HepG2 (cell line): ENCODE results near the gene CACNA1I. TPM values are rescaled to one million over a fixed set of nuclear protein-coding genes. Genes with fewer than 3 reads are reported as not detected.

ENCODE experiments used
- ATAC-seq: fragments of 200-7000 bp; cut with Tn5 transposase; 3 replicates; pipeline ENCODE4 v1.9.1; 2020; ENCODE audit warnings: mild to moderate bottlenecking, moderate library complexity
- BruUV-seq: library from RNA; stranded (reverse); fragments of 400-500 nt; replicated peaks from 2 replicates; lab custom pipeline; 2021; lab: Mats Ljungman, UMichigan
- CTCF ChIA-PET: fragments of 300-600 bp; formaldehyde crosslinking; extraction: SDS; loops from one replicate; lab custom pipeline; 2021; ENCODE audit warnings: low total read pairs, inconsistent platforms, low intra/inter-chr PET ratio; lab: Yijun Ruan, JAX
- POLR2A ChIA-PET: fragments of 350-600 bp; sonication (Branson Sonifier 250); formaldehyde crosslinking; loops from one replicate; lab custom pipeline; 2020; ENCODE audit warnings: antibody characterized with exemption, inconsistent platforms; lab: Yijun Ruan, JAX
- DNase-seq: peaks from one replicate; pipeline ENCODE4 v3.0.0-alpha.2; 2015; ENCODE audit warnings: low spot score
- FAIRE-seq: peaks from 3 replicates; lab custom pipeline; 2011; peaks lifted over from hg19 to GRCh38; lab: Jason Lieb, UNC
- H2AFZ ChIP-seq: one replicate; pipeline ENCODE4 v1.6.1; 2011; ENCODE audit warnings: low read length, inconsistent platforms
- H3K27ac ChIP-seq: fragments of 300-600 bp; 3 replicates; pipeline ENCODE4 v1.8.0; 2011; ENCODE audit warnings: mixed run types, mild to moderate bottlenecking, mixed read lengths, low read length, inconsistent platforms; ENCODE audit not compliant: insufficient read depth; ENCODE audit errors: extremely low read length
- H3K27me3 ChIP-seq, 2 experiments: fragments of 200-600 bp in 1 of 2; 2 replicates in 1 of 2; 3 replicates in 1 of 2; pipeline versions ENCODE4 v1.6.0 to v1.8.0; 2011; ENCODE audit warnings: low read length in 2 of 2, mild to moderate bottlenecking in 2 of 2, moderate library complexity in 2 of 2, inconsistent platforms in 1 of 2; ENCODE audit not compliant: insufficient read depth in 2 of 2, control insufficient read depth in 1 of 2
- H3K36me3 ChIP-seq, 2 experiments: fragments of 200-600 bp in 1 of 2; replicated peaks in 1 of 2; 2 replicates in 1 of 2; 3 replicates in 1 of 2; pipeline versions ENCODE4 v1.5.1 to v1.8.0; 2011; ENCODE audit warnings: low read length in 2 of 2, inconsistent platforms in 1 of 2; ENCODE audit not compliant: insufficient read depth in 2 of 2, control insufficient read depth in 1 of 2
- H3K4me1 ChIP-seq: 2 replicates; pipeline ENCODE4 v1.5.1; 2012; ENCODE audit warnings: low read length, inconsistent platforms; ENCODE audit not compliant: insufficient read depth
- H3K4me2 ChIP-seq: 2 replicates; pipeline ENCODE4 v1.6.0; 2011; ENCODE audit warnings: low read depth, low read length, inconsistent platforms
- H3K4me3 ChIP-seq, 3 experiments: fragments of 200-600 bp in 1 of 3; sonication (generic), shearing (Covaris generic) in 1 of 3; replicated peaks in 1 of 3; 2 replicates each; pipeline ENCODE4 v1.5.1; 2011 to 2016; ENCODE audit warnings: low read length in 3 of 3, inconsistent platforms in 2 of 3, low read depth in 2 of 3, mild to moderate bottlenecking in 2 of 3, control low read depth in 1 of 3, mixed read lengths in 1 of 3; ENCODE audit not compliant: insufficient read depth in 1 of 3
- H3K79me2 ChIP-seq: one replicate; pipeline ENCODE4 v1.6.1; 2011; ENCODE audit warnings: low read length, inconsistent platforms; ENCODE audit not compliant: insufficient read depth
- H3K9ac ChIP-seq: 2 replicates; pipeline ENCODE4 v1.6.0; 2011; ENCODE audit warnings: mild to moderate bottlenecking, low read depth, low read length, inconsistent platforms; ENCODE audit not compliant: insufficient read depth
- H3K9me3 ChIP-seq: 2 replicates; pipeline ENCODE4 v1.5.1; 2012; ENCODE audit warnings: mild to moderate bottlenecking, low read length
- H4K20me1 ChIP-seq: 2 replicates; pipeline ENCODE4 v1.6.0; 2011; ENCODE audit warnings: inconsistent platforms, mild to moderate bottlenecking, low read length, moderate library complexity; ENCODE audit not compliant: insufficient read depth
- HCFC1 ChIP-seq: fragments of 150-350 bp; IDR thresholded peaks from 2 replicates; pipeline ENCODE4 v1.6.1; 2014; ENCODE audit warnings: low read depth, low read length
- MEIS1 ChIP-seq: sonication (generic); formaldehyde crosslinking; IDR thresholded peaks from 2 replicates; pipeline ENCODE4 v1.9.0; 2021; ENCODE audit warnings: mild to moderate bottlenecking, missing genetic modification reagents, moderate library complexity, borderline replicate concordance
- NFKB2 ChIP-seq: sonication (generic); formaldehyde crosslinking; IDR thresholded peaks from 2 replicates; pipeline ENCODE4 v1.4.0; 2020; ENCODE audit warnings: missing genetic modification reagents, borderline replicate concordance
- ZFP90 ChIP-seq: sonication (generic); formaldehyde crosslinking; IDR thresholded peaks from 2 replicates; pipeline ENCODE4 v1.8.0; 2022; ENCODE audit warnings: missing genetic modification reagents, mild to moderate bottlenecking, inconsistent platforms, borderline replicate concordance
- ZNF274 ChIP-seq: sonication (generic); formaldehyde crosslinking; IDR thresholded peaks from 2 replicates; pipeline ENCODE4 v1.5.1; 2020; ENCODE audit warnings: mild to moderate bottlenecking, missing genetic modification reagents
- ZNF33A ChIP-seq: sonication (generic); formaldehyde crosslinking; IDR thresholded peaks from 2 replicates; pipeline ENCODE4 v1.5.1; 2020; ENCODE audit warnings: missing genetic modification reagents, mild to moderate bottlenecking, moderate library complexity, borderline replicate concordance
- ZNF33B ChIP-seq: sonication (generic); formaldehyde crosslinking; IDR thresholded peaks from 2 replicates; pipeline ENCODE4 v1.5.1; 2020; ENCODE audit warnings: mild to moderate bottlenecking, missing genetic modification reagents
- ZNF605 ChIP-seq: sonication (generic); formaldehyde crosslinking; IDR thresholded peaks from 2 replicates; pipeline ENCODE4 v1.8.0; 2022; ENCODE audit warnings: mild to moderate bottlenecking, missing genetic modification reagents
- ZNF780A ChIP-seq: sonication (generic); formaldehyde crosslinking; IDR thresholded peaks from 2 replicates; pipeline ENCODE4 v1.8.0; 2022; ENCODE audit warnings: mild to moderate bottlenecking, missing genetic modification reagents, moderate library complexity
- WGBS: methylation state at CpG from one replicate; pipeline ENCODE4 v1.1.6; 2017; ENCODE audit warnings: low lambda C conversion rate; 5-methylcytosine and 5-hydroxymethylcytosine counted together
- in situ Hi-C: cut with HindIII; loops from 2 replicates; pipeline ENCODE4 v1.10.0; 2017; ENCODE audit warnings: low pct_unique_long_range_greater_than_20kb; ENCODE audit not compliant: extremely low pct_ligation_motif_present
- intact Hi-C: fragments of 100-400 bp; cut with micrococcal nuclease; formaldehyde crosslinking; loops from one replicate; pipeline ENCODE4 v1.10.0; 2022; ENCODE audit not compliant: unreplicated experiment
- polyA plus RNA-seq, 8 experiments: library from polyadenylated mRNA; depleted of rRNA in 3 of 8; stranded (reverse) in 7 of 8; unstranded in 1 of 8; fragments of >200 nt; fragmentation: Illumina TruSeq in 4 of 8; extraction: Trizol in 4 of 8; gene quantifications; 2 replicates each; pipeline versions ENCODE4 v1.2.1 to v1.2.3, GENCODE V29; 2011 to 2016; ENCODE audit warnings: low read depth in 4 of 8, missing spikeins in 1 of 8, mixed read lengths in 1 of 8; ENCODE audit not compliant: insufficient read depth in 1 of 8
- total RNA-seq, 5 experiments: library from RNA; depleted of rRNA; stranded (reverse); fragments of >200 nt; fragmentation: Illumina TruSeq; extraction: Trizol; gene quantifications; 2 replicates each; pipeline ENCODE4 v1.2.3, GENCODE V29; 2016; ENCODE audit warnings: low read depth in 1 of 5
- TF ChIP-seq, protein P1 (sequence below): sonication (generic); formaldehyde crosslinking; IDR thresholded peaks from 2 replicates; pipeline ENCODE4 v1.4.0; 2020; ENCODE audit warnings: missing genetic modification reagents
- TF ChIP-seq, protein P2 (sequence below): sonication (generic); formaldehyde crosslinking; IDR thresholded peaks from 2 replicates; pipeline ENCODE4 v1.8.0; 2022; ENCODE audit warnings: missing genetic modification reagents, mild to moderate bottlenecking, moderate library complexity, borderline replicate concordance

Gene CACNA1I
- total and polyA plus RNA-seq, 2 of the 13 experiments (the other 11 are each of a cell fraction or from before 2014, with no cell fraction given) = not detected

DNA sequence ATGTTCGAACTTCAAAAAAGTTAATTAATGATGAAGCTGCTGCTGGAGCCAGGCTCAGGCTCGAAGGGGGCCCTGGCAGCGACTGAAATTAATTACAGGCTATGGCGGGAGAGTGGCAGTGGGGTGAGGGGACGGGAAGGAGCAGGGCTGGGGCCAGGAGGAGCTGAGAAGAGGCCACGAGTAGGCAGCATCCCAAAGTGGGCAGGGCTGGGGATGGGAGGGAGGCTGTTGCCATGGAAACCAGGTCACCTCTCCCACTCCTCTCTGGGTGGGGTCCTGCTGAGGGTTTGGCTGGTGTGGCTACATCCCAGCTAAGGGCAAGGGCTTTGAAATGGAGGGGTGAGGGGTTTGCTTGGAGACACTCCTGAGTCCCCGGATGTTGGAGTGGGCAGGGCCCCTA, 23.9 kb downstream of the CACNA1I start:
- no peaks in the 10 kb centered on the region for H3K79me2 ChIP-seq
- no peaks in the 10 kb centered on the region for H3K36me3 ChIP-seq
- ATAC-seq = no peak
- BruUV-seq = no TSS peak
- 7% methylated on average over 7 of the region's 7 CpGs for WGBS
- peaks cover 6 to 52% of the 10 kb centered on the region in 2 experiments for H3K27me3 ChIP-seq
- H3K9ac ChIP-seq = no peak overlapping the region
- TF ChIP-seq, protein P1, sequence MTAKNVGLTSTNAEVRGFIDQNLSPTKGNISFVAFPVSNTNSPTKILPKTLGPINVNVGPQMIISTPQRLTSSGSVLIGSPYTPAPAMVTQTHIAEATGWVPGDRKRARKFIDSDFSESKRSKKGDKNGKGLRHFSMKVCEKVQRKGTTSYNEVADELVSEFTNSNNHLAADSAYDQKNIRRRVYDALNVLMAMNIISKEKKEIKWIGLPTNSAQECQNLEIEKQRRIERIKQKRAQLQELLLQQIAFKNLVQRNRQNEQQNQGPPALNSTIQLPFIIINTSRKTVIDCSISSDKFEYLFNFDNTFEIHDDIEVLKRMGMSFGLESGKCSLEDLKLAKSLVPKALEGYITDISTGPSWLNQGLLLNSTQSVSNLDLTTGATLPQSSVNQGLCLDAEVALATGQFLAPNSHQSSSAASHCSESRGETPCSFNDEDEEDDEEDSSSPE (CRISPR knock-in tag) = no peak
- TF ChIP-seq MEIS1 (CRISPR knock-in tag) (no peak), ZNF274 (no peak), ZNF33A (CRISPR knock-in tag) (no peak), ZFP90 (CRISPR knock-in tag) (no peak), ZNF605 (CRISPR knock-in tag) (no peak)
- TF ChIP-seq, all 625 proteins: peak for 0
- Histone ChIP-seq H4K20me1 (no peaks in the 10 kb centered on the region), H2AFZ (no peak overlapping the region), H3K4me3 (no peak overlapping the region), H3K4me2 (no peak overlapping the region), H3K27ac (no peak overlapping the region), H3K9me3 (no peaks in the 10 kb centered on the region), H3K4me1 (no peaks in the 10 kb centered on the region)
- ChIA-PET CTCF (no interaction called here), POLR2A (no interaction called here)
- no peak for DNase-seq
- in situ Hi-C loops (no loop called here), intact Hi-C loops (no loop called here)
- FAIRE-seq = no peak

DNA sequence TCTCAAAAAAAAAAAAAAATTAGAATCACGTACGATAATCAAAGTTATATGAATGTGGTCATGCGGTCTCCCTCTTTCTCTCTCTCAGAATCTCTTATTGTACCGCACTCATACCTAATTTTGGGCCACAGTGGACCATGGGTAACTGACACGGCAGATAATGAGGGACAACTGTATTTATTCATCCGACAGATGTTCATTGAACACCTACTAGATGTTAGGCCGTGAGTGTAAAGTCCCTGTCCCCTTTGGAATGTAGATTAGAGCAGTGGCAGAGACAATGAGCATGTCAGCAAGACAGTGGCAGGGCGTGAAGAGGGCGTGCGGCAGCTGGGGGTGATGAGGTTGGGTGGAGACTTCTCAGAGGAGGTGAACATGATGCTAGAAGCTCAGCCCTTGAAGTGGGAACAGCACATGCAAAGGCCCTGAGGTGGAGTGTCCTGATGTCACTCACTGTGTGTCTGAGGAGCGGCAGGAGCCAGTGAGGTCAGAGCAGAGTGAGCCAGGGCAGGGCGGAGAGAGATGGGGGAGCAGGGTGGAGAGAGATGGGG, 25.1 kb downstream of the CACNA1I start:
- Histone ChIP-seq H3K79me2 (no peaks in the 10 kb centered on the region), H3K4me2 (no peak overlapping the region), H3K9ac (no peak overlapping the region), H3K27ac (no peak overlapping the region), H3K9me3 (no peaks in the 10 kb centered on the region), H3K4me3 (no peak overlapping the region), H3K4me1 (no peaks in the 10 kb centered on the region), H4K20me1 (no peaks in the 10 kb centered on the region), H2AFZ (no peak overlapping the region), H3K27me3 (peaks cover 4 to 44% of the 10 kb centered on the region in 2 experiments), H3K36me3 (no peaks in the 10 kb centered on the region)
- FAIRE-seq (no peak), DNase-seq (no peak), ATAC-seq (no peak)
- BruUV-seq = no TSS peak
- POLR2A ChIA-PET = no interaction called here
- intact Hi-C loops (no loop called here), in situ Hi-C loops (no loop called here)
- 40% methylated on average over 12 of the region's 12 CpGs for WGBS
- TF ChIP-seq NFKB2 (CRISPR knock-in tag) (no peak), ZNF33B (CRISPR knock-in tag) (no peak), HCFC1 (no peak), ZNF780A (CRISPR knock-in tag) (no peak)
- TF ChIP-seq, protein P2, sequence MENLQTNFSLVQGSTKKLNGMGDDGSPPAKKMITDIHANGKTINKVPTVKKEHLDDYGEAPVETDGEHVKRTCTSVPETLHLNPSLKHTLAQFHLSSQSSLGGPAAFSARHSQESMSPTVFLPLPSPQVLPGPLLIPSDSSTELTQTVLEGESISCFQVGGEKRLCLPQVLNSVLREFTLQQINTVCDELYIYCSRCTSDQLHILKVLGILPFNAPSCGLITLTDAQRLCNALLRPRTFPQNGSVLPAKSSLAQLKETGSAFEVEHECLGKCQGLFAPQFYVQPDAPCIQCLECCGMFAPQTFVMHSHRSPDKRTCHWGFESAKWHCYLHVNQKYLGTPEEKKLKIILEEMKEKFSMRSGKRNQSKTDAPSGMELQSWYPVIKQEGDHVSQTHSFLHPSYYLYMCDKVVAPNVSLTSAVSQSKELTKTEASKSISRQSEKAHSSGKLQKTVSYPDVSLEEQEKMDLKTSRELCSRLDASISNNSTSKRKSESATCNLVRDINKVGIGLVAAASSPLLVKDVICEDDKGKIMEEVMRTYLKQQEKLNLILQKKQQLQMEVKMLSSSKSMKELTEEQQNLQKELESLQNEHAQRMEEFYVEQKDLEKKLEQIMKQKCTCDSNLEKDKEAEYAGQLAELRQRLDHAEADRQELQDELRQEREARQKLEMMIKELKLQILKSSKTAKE = no peak
- CTCF ChIA-PET = no interaction called here
